ENCODE data around the gene CD164. TPM values are rescaled to one million over a fixed set of nuclear protein-coding genes. Genes with fewer than 3 reads are reported as not detected.

The CD164 gene
- total and polyA plus RNA-seq, 2 of the 4 experiments (the other 2 are of a cell fraction): 146 to 150 TPM

- DNase-seq: no peak
- dilution Hi-C loops (cut with HindIII; ENCODE audit: low sequenced_read_pairs, unreplicated experiment) (no loop called here), in situ Hi-C loops (cut with MboI; ENCODE audit: low sequenced_read_pairs) (no loop called here), intact Hi-C loops (cut with micrococcal nuclease) (no loop called here)
- Histone ChIP-seq H4K8ac (ENCODE audit: low read depth in 2 of 2, low read length in 2 of 2) (no peak overlapping the region), H2AK9ac (replicated peaks; ENCODE audit: low read depth, low read length, poor library complexity) (no peak overlapping the region), H2BK20ac (ENCODE audit: low read depth, low read length) (no peak overlapping the region), H3K27ac (ENCODE audit: insufficient read depth, low read length) (no peak overlapping the region), H3K4ac (ENCODE audit: low read depth, low read length) (no peak overlapping the region), H3K4me2 (ENCODE audit: low read depth, low read length) (no peak overlapping the region), H3K9me3 (ENCODE audit: control insufficient read depth, insufficient read depth, low read length) (no peaks in the 10 kb centered on the region), H3K23ac (ENCODE audit: low read depth, low read length) (no peak overlapping the region), H4K5ac (ENCODE audit: low read depth, low read length) (no peak overlapping the region), H3K9me1 (ENCODE audit: insufficient read depth, low read length) (peaks cover 5% of the 10 kb centered on the region; the same call in 1 of the 2 replicates), H4K91ac (ENCODE audit: insufficient read depth, low read depth, low read length) (no peak overlapping the region), H2BK5ac (ENCODE audit: low read depth, low read length, poor library complexity, severe bottlenecking) (no peak overlapping the region), H3K9ac (ENCODE audit: low read depth, low read length) (no peak overlapping the region), H3K27me3 (ENCODE audit: control insufficient read depth, insufficient read depth, low read length) (no peaks in the 10 kb centered on the region), H3K56ac (ENCODE audit: extremely low read depth, insufficient read depth, low read length) (no peak overlapping the region), H2AK5ac (ENCODE audit: low read depth, low read length) (no peak overlapping the region), H2AFZ (replicated peaks; ENCODE audit: low read length, poor library complexity) (no peak overlapping the region), H3K4me1 (ENCODE audit: control insufficient read depth, insufficient read depth, low read length) (no peaks in the 10 kb centered on the region), H3K14ac (replicated peaks; ENCODE audit: low read depth, low read length) (no peak overlapping the region), H2BK120ac (ENCODE audit: low read depth, low read length) (no peak overlapping the region), H2BK15ac (ENCODE audit: low read depth, low read length) (no peak overlapping the region), H3K4me3 (ENCODE audit: insufficient read depth, low read depth, low read length) (no peak overlapping the region), H4K20me1 (ENCODE audit: insufficient read depth, low read length) (no peaks in the 10 kb centered on the region; the same call in 1 of the 2 replicates), H3K18ac (ENCODE audit: low read depth, low read length) (no peak overlapping the region), H3K79me1 (ENCODE audit: low read depth in 1 of 2, low read length in 2 of 2) (peaks cover 14 to 36% of the 10 kb centered on the region in 2 experiments), H3K36me3 (ENCODE audit: control insufficient read depth, insufficient read depth, low read length) (peaks cover 34% of the 10 kb centered on the region)
- no peak for TF ChIP-seq FOS (IDR thresholded peaks at IDR 0.05; ENCODE audit: low read depth, low read length)
- no peak for TF ChIP-seq ELK1 (IDR thresholded peaks at IDR 0.05; ENCODE audit: borderline replicate concordance, low read depth, low read length)
- TF ChIP-seq POLR2A (IDR thresholded peaks at IDR 0.05; ENCODE audit: low read depth, low read length): no peak
- no peak for ATAC-seq (ENCODE audit: low read depth)
- no TSS peak for BruUV-seq (replicated peaks)
- no CpG with 5 or more reads among the region's 3 CpGs for WGBS, 2 experiments (ENCODE audit: extremely low coverage in 2 of 2, insufficient read length in 1 of 2)
- ChIA-PET POLR2A (ENCODE audit: unreplicated experiment) (no interaction called here), CTCF (no interaction called here)
Measured at GRCh38 chr6:109370792-109371191, 11.5 kb downstream of the CD164 start.
